ENCODE results near the gene CHDH.

GRCh38 chr3:53823026-53823955 lies 22.9 kb downstream of the CHDH start:
- TF ChIP-seq POLR2A (IDR thresholded peaks at IDR 0.05) = no peak
- TF ChIP-seq, protein P1, sequence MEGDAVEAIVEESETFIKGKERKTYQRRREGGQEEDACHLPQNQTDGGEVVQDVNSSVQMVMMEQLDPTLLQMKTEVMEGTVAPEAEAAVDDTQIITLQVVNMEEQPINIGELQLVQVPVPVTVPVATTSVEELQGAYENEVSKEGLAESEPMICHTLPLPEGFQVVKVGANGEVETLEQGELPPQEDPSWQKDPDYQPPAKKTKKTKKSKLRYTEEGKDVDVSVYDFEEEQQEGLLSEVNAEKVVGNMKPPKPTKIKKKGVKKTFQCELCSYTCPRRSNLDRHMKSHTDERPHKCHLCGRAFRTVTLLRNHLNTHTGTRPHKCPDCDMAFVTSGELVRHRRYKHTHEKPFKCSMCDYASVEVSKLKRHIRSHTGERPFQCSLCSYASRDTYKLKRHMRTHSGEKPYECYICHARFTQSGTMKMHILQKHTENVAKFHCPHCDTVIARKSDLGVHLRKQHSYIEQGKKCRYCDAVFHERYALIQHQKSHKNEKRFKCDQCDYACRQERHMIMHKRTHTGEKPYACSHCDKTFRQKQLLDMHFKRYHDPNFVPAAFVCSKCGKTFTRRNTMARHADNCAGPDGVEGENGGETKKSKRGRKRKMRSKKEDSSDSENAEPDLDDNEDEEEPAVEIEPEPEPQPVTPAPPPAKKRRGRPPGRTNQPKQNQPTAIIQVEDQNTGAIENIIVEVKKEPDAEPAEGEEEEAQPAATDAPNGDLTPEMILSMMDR (IDR thresholded peaks at IDR 0.05) = no peak
